GM19238 (cell line): Measurements from ENCODE around the gene DOC2A.

ENCODE experiments used
- DNase-seq: peaks from one replicate; pipeline ENCODE4 v3.0.0; 2011; ENCODE audit warnings: low spot score; ENCODE audit not compliant: insufficient read length

Gene DOC2A

DNA sequence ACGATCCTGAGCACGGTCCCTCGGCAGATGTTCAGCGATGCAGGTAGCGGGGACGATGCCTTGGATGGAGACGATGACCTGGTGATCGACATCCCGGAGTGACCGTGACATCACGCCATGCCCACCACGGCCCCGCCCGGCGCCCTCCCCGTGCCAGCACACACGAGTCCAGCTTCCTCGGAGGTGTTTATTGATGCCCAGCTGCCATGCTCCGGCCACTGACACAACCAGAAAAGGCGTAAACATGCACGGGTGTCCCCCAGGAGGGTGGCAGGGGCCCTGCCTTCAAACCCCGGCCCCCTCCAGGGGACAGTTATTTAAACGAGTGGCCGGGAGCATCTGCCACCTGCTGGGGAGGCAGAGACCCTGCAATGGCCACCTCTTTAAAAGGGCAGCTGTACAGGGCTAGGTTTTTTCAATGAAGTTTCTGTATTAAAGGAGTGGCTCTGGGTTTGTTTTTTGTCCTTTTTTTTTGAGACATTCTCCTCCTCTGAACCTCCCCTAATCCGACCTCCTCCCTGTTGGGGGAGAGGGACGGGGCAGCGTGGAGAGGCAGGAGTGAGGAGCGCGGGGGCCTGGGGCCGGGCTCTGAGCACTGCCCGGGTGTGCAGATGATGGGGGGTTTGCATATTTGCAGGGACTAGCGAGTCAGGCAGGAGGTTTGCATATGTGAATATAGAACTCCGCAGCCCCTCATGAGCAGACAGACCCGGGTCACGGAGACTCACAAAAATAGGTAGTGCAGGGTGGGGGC, 5.3 kb downstream of the DOC2A start:
- DNase-seq = peak; percentile 72

DNA sequence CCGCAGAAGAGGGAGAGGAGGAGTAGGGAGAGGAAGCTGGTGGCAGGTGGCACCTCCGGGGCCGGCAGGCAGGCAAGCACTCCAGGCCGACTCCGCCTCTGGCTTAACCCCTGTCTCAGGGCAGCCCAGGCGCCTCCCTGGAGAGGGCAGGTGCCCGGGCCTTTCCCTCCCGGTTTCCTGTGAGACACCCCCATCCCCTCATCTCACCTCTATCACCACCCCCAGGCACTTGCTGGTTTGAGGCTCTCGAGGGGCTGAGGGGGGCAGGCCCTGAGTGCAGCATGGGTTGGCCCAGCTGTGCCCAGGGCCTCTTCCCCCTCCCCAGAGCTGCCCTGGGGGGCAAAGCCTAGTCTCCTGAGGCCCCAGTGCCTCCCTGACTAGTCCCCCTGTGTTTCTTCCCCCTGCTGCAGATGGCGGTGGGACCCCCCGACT, 6.0 kb downstream of the DOC2A start:
- no peak for DNase-seq

DNA sequence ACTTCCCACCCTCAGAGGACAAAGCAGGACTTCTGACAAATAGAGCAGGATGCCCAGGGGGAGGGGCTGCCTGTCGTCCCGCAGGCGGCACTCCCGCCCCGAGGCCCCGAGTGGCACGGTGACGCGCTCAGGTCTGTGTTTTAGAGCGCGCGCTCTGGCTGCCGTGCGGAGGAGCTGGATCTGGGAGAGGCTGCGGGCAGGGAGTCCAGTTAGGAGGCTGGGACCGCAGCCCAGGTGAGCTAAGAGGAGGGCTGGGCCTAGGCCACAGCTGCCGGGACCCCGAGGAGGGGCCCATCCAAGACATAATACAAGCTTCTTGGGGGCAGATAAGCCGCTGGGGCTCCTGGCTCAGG, 6.4 kb downstream of the DOC2A start:
- DNase-seq = no peak

DNA sequence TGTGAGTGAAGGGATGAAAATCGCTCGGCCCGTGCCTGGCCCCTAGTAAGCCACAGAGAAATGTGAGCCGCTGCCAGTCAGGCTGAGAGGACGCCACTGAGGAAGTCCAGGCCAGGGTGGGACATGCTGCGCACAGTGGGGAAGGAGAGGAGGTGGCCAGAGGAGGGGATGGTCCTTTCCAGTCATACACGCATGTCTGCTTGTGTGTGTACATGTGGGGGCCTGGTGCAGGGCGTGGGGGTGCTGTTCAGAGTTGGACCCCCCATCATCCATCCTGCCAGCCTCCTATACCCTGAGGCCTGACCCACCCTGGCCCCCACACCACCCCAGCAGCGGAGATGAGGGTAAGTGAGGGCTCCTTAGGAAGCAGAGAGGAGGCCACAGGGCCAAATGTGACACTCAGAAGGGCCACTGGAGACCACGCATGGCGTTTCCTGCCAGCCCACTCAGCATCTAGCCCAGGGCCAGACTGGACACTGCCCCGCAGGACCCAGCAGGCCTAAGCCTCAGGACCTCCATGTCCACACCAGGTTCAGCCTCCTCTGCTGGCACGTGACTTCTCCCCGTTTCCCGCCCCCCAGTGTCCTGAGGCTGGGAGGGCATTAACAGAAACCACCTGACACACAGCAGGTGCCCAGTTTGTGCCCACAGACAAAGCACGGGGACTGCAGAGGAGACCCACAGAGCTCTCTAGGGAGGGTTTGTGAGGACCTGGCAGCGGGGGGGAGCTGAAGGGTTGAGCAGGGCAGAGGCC, 7.0 kb downstream of the DOC2A start:
- DNase-seq = no peak

DNA sequence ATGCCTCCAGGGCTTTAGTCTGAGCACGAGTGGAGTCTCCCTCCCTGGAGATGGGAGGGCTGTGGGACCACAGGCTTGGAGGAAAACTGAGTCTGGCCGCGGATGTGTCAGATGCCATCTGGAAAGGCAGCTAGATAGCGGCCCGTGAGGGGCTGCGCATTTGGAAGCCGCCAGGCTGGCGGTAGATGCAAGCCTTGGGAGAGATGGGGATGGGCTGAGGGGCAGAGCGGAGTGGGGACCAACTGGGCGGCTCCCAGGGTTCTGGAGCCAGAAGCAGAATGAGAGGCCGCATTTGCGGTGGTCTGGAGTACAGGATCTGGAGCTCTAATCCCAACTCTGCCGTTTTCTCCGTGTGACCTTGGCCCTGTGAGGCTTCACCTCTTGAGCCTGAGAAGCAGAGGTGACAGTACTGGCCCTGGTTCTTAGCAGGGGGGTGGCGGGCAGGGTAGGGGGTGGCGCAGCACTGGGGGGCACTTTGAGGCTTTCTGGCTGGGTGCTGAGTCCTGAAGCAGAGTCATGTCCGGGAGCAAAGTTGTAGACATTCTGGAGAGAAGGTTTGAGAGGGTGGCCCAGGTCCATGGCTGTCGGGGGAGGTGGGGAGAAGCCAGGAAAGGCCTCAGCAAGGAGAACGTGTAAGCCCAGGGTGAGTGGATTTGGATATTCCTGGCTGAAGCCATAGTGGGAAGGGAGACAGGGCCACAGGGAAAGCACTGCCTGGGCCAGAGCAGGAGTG, 8.0 kb downstream of the DOC2A start:
- DNase-seq = no peak

DNA sequence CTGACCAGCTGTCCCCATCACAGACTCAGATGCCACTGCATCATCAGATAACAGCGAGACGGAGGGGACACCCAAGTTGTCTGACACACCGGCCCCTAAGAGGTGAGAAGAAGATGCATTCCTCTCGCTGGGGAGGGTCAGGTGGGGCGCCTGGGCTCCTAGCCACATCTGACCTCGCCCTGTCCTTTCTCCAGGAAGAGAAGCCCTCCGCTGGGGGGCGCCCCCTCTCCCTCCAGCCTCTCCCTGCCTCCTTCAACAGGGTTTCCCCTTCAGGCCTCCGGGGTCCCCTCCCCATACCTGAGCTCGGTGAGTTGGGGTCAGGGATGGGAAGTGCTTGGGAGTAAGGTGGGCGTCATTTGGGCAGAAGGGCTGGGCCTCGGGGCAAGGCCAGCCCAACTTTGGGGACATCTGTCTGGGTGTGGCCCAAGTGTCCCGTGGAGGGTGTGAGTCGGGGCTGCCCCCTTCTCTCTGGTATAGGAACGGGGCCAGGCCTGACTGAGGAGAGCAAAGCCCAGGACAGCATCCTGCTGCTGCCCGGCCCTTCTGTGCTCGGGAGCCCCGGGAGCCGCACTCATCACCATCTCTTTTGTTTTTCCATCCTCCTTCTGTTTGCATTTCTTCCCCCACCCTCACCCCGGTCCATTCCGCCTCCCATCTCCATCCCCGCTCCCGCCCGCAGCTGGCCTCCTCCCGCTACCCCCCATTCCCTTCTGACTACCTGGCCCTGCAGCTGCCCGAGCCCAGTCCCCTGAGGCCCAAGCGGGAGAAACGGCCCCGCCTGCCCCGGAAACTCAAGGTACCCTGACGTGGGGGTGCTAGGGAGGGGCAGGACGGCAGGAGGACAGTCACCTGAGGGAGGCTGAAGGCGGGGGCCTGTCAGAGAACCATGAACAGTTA, 9.8 kb downstream of the DOC2A start:
- no peak for DNase-seq

DNA sequence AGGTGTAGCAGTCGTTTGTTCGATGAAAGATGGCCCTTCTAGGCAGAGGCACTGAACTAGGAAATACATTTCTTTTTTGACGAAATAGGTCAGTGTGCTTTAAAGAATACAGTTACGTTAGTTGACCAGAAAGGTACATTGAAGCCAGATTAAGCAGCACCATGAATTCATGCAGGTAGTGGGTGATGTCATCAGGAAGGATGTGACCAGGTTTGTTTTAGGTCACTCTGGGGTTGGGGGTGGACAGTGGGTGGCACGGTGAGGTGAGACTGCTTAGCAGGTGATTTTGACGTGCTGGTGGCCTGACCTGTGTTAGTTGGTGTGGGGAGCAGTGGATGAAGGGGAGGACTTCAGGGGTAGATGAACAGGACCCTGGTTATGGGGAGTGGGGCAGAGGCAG, 11.2 kb downstream of the DOC2A start:
- no peak for DNase-seq

DNA sequence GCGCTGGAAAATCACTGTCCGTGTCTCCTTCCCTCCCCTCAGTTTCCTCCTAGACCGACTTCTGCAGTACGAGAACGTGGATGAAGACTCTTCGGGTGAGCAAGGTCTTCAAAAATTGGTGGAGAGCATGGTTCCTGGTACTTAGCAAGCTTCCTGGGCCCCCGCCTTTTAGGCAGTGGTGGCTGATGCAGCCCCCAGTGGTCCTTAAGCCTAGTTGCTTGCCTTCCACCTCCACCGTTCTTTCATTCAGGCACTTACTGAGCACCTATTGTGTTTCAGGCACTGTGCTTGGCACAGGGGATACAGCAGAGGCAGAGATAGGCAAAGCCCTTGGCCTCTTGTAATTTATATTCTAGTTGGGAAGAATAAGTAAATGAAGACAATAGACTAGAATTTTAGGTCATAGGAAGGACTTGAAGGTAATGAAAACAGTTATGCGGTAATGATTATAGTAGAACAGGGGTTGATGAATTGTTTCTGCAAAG, 14.0 kb downstream of the DOC2A start:
- no peak for DNase-seq

DNA sequence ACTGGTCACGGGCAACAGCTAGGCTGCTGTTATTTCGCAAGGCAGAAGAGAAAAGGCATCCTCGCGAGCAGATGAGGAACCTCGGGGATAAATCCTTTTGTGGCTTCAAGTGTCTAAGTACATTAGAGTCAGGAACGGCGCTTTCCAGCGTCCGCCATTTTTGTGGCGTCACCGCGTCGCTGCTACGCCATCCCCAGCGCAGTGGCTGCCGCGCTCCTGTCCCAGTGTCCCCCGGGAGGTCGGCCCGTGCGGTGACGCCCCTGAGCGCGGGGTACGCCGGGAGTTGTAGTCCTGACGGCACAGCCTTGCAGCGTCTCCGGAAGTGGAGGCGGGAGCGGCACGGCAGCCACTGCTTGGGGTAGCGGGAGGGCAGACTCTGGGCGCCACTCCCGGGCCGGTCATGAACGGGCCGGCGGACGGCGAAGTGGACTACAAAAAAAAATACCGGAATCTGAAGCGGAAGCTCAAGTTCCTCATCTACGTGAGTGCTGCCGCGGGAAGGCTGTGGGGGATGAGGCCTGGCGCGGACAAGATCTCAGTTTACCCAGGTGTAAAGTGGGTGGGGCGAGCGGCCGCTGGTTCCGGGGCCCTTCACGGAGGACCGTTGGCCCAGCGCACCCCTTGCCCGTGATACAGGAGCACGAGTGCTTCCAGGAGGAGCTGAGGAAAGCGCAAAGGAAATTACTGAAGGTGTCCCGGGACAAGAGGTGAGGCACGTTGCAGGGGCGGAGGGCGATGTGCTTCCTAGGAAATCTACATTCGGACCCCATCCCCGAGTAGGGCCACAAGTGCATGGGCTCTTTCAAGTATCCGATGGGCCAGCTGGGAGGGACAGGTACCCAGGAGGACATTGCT, 14.7 kb downstream of the DOC2A start, which contains the start of gene INO80E:
Gene INO80E, plus strand, starts transcription at position 331 of the 855 bp plus-strand sequence. Its CDS starts 70 bp downstream, at position 401.
- DNase-seq = peak; percentile 100

DNA sequence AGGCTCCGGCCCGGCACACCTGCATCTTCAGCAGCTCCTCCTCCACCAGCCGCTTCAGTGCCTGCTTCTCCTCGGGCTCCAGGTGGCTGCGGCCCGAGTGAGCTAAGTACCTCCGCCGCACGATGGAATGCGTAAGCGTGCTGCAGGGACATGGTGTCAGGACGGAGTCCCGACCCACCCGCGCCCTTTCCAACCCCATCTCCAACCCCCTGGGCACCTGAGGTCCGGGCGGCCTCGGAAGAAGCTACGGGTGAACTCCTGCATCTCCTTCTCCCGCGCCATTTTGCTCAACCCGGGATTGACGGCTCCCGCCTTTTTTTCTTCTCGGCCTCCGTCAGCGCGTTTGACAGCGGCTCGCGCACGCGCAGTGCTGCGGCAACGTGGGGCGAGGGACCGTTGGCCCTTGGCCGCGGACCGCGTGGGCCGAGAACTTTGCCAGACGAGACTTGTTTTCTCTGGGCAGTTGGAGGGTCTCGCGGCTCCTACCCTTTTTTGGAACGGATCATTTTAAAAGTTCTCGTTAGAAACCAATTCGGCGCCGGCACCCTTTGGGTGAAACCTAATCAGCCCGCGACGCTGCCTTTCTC, 15.4 kb downstream of the DOC2A start, which contains the start of gene HIRIP3:
Gene HIRIP3, minus strand, starts transcription at position 294 of the 587 bp plus-strand sequence. Its CDS starts 12 bp downstream, at position 282.
- peak; percentile 92 for DNase-seq

DNA sequence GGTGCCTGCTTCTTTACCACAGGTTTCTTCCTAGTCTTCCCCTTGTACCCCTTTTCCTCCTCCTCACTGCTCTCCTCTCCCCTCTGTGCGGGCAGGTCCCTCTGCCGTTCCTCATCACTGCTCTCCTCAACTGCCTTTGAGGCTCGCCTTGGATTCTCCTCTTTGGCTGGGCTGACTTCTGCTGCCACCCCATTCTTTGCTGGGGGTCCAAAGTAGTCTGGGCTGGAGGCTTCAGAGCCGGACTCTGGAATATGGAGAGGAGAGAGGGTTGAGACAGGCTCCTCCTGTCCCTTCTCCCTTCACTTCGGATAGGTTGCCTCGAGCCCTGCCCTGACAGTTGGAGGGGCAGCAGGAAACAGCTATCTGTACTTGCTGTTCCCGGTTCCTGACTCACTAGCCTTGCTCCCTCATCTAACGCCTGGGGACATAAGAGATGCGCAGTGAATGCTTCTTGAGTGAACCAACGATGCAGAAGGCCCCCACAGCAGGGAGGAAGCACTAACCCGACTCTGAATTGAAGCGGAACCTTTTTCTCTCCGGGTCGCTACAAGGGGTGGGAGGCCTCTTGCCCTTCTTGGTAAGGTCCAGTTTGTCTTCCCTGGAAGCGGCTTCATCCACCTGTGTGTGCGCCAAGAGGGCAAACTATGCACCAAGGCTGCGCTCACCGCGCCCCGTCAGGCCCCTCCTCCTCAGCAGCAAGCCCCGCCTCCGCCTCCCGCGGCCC, 16.1 kb downstream of the DOC2A start:
- DNase-seq = peak; percentile 87

DNA sequence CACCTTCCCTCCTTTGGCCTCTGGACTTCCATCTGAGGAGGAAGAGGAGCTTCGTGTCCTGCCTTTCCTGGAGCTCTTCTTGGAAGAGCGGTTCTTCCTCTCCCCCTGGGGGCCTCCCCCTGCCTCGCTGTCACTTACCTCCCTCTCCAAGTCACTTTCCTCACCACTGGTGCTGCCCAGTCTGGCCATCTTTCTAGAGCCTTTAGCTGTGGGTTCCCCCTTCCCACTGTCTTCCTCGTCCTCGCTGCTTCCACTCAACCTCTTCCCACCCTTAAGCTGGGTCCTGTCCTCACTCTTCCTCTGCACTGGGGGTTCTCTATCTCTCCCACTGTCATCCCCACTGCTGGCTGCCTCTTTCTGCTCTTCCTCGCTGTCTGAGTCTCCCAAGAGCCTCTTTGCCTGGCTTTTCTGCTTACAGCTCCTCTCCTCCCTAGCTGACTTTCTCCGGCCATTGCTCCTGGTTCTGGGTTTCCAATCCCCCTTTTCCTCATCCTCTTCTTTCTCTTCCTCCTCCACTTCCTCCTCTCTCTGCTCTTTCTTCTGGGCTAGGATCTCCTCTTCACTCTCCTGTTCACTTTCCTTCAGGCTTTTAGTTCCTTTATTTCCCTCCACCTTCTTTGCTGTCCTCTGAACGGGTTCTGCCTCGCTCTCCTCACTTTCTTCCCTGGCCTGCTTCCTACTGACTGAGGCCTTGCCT, 16.8 kb downstream of the DOC2A start:
- no peak for DNase-seq

DNA sequence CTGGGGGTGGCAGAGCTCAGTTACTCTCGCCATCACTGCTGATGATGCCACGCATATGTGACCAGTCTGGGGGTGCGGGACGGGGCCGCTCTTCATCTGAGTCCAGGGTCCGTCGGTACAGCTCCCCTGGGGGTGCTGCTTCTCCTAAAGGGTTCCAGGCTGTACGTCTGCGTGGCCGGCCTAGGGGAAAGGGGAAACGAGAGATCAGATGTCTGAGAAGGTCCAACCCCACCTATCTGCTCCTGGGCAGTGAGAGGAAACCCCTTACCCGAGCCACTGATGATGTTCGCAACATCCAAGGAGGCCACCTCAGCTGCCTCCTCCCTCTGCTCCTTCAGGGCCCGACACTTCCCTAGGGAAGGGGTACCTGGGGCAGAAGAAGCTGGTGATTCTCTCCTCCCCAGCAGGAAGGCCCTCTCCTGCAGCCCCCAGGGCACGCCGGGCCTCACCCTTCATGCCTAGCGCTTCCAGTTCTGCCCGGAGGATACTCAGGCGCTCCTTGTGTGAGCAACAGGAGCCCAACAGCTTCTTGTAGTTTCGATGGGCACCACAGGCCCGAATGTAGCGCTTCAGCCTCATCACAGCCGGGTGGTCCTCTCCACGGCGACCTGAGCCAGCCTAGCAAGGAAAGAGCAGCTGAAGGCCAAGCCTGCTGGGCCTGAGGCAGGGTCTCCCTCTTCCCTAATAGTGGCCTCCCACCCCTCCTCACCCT, 17.5 kb downstream of the DOC2A start:
- DNase-seq = no peak

DNA sequence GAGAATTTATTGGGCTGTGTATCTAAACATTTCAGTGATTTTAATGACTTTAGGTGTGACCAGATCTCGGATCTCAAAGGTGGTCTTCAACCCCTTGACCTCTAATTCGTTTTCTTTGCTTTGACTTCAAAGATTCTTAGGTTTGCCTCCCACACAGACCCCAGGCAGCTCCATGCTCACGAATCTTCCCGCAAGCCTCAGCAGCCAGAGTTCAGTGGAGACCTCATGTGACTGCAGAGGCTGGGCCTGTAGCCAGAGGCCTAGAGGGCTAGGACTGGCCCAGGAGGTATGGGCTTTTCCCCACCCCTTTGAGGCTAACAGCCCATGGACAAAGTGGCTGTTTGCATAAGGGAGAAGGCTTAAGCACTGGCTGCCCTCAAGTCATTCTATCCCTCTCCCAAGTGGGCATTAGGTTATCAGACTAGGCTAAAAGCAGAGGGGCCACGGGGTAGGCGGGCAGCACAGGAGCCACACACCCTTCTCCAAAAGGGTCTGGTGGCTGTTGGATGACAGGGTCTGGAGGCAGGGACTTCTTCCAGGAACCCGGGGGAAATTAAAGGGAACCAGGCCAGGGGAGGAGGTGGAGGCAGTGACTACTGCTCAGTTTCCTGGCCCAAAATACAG, 18.4 kb downstream of the DOC2A start:
- DNase-seq = no peak

DNA sequence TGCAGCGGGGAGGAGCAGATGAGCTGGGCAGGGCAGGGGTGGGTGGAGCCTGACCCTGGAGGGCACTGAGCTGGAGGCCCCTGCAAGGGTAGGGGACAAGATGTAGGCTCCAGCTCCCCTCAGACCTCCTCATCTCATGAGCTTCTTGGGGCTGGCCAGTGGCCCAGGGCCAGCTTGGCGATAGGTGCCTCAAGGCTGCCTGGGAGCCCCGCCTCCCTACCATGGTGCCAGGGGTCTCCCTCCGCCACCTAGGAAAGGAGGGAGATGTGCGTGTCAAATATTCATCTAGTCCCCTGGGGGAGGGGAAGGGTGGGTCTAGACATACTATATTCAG, 19.3 kb downstream of the DOC2A start:
- DNase-seq = no peak

DNA sequence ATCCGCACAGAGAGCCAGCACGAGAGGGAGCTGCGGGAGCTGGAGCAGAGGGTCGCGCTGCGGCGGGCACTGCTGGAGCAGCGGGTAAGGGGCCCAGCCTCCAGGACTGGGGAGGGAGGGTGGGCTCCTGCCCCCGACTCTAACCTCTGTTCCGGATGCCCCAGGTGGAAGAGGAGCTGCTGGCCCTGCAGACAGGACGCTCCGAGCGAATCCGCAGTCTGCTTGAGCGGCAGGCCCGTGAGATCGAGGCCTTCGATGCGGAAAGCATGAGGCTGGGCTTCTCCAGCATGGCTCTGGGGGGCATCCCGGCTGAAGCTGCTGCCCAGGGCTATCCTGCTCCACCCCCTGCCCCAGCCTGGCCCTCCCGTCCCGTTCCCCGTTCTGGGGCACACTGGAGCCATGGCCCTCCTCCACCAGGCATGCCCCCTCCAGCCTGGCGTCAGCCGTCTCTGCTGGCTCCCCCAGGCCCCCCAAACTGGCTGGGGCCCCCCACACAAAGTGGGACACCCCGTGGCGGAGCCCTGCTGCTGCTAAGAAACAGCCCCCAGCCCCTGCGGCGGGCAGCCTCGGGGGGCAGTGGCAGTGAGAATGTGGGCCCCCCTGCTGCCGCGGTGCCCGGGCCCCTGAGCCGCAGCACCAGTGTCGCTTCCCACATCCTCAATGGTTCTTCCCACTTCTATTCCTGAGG, 19.8 kb downstream of the DOC2A start:
- DNase-seq = no peak

DNA sequence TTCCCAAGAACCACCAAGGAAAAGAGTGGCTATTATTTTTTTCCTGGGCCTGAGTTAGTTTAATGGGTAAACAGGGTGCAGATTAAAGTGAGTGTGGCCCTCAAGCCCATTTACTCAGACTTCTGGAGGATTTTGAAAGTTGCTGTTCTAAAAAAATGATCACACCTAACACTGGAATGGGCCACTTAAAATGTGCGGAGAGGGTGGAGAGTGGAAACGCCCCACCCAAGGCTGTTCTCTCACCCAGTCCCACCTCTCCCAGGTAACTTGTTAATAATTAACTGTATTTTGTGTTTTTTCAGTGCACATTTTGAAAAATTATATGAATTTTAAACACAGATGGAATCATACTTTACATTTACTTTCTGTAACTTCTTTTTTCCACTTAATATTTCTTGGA, 20.8 kb downstream of the DOC2A start:
- DNase-seq = no peak
